ENCODE data around the gene DPP3.

Gene DPP3

GRCh38 chr11:66530927-66531709 lies 50.9 kb downstream of the DPP3 start:
- POLR2A ChIA-PET, result interaction anchor here (1.6 kb wide), 1 partner anchor 15 kb away, joined by 5 read pairs; the partner anchor contains the start of gene ZDHHC24

GRCh38 chr11:66531841-66532240 lies 51.6 kb downstream of the DPP3 start:
- TF ChIP-seq ZNF513 (tag by site-specific recombination; IDR thresholded peaks at IDR 0.05) (no peak), ZNF416 (tag by site-specific recombination; IDR thresholded peaks at IDR 0.05) (no peak), IKZF3 (tag by site-specific recombination; IDR thresholded peaks at IDR 0.05) (no peak), ZNF112 (tag by site-specific recombination; IDR thresholded peaks at IDR 0.05) (no peak), HOXC10 (CRISPR knock-in tag; IDR thresholded peaks at IDR 0.05) (no peak), BCL11A (tag by site-specific recombination; IDR thresholded peaks at IDR 0.05; ENCODE audit: low read depth) (no peak), MZF1 (tag by site-specific recombination; IDR thresholded peaks at IDR 0.05; ENCODE audit: borderline replicate concordance) (no peak), ZNF292 (tag by site-specific recombination; IDR thresholded peaks at IDR 0.05; ENCODE audit: borderline replicate concordance, low read depth) (no peak), ZNF670 (tag by site-specific recombination; IDR thresholded peaks at IDR 0.05; ENCODE audit: low read depth) (no peak), ZIC2 (tag by site-specific recombination; IDR thresholded peaks at IDR 0.05) (no peak), ZNF148 (tag by site-specific recombination; IDR thresholded peaks at IDR 0.05; ENCODE audit: borderline replicate concordance) (no peak), PATZ1 (tag by site-specific recombination; IDR thresholded peaks at IDR 0.05) (no peak), ZNF121 (tag by site-specific recombination; IDR thresholded peaks at IDR 0.05) (no peak), ATF2 (tag by site-specific recombination; IDR thresholded peaks at IDR 0.05; ENCODE audit: low read depth) (no peak), OVOL3 (tag by site-specific recombination; IDR thresholded peaks at IDR 0.05) (no peak), ZNF658 (tag by site-specific recombination; IDR thresholded peaks at IDR 0.05) (no peak)
- peaks cover 0 to 31% of the 10 kb centered on the region in 2 experiments; a peak in 2 of 3 replicates for H3K36me3 ChIP-seq (ENCODE audit: control insufficient read depth in 2 of 2, insufficient read depth in 1 of 2, low read length in 2 of 2)
- H3K4me1 ChIP-seq (ENCODE audit: control insufficient read depth, insufficient read depth, low read length), result no peaks in the 10 kb centered on the region
- no peaks in the 10 kb centered on the region for H3K9me3 ChIP-seq (ENCODE audit: control insufficient read depth, insufficient read depth, low read depth, low read length)
- CTCF ChIA-PET, result no interaction called here
- H3K4me3 ChIP-seq (ENCODE audit: low read depth, low read length), result no peak overlapping the region
- H3K27ac ChIP-seq (ENCODE audit: extremely low read depth, low read depth, low read length), result no peak overlapping the region
- POLR2A ChIA-PET, result interaction anchor here (1.6 kb wide), 1 partner anchor 14 kb away, joined by 5 read pairs; the partner anchor contains the start of gene ZDHHC24

More at GRCh38 chr11:66530927-66531709, 50.9 kb downstream of the DPP3 start:
- H3K4me1 ChIP-seq (ENCODE audit: control insufficient read depth, insufficient read depth, low read length), result no peaks in the 10 kb centered on the region
- H3K4me3 ChIP-seq (ENCODE audit: low read depth, low read length), result no peak overlapping the region
- H3K36me3 ChIP-seq (ENCODE audit: control insufficient read depth in 2 of 2, insufficient read depth in 1 of 2, low read length in 2 of 2), result peaks cover 0 to 34% of the 10 kb centered on the region in 2 experiments; a peak in 2 of 3 replicates
- TF ChIP-seq KLF7 (tag by site-specific recombination; IDR thresholded peaks at IDR 0.05; ENCODE audit: borderline replicate concordance), result no peak
- TF ChIP-seq ZIC2 (tag by site-specific recombination; IDR thresholded peaks at IDR 0.05), result peak; percentile 54
- CTCF ChIA-PET, result no interaction called here
- no peaks in the 10 kb centered on the region for H3K9me3 ChIP-seq (ENCODE audit: control insufficient read depth, insufficient read depth, low read depth, low read length)
- H3K27ac ChIP-seq (ENCODE audit: extremely low read depth, low read depth, low read length), result no peak overlapping the region
